Spleen (tissue), 7 donors: ENCODE results near the gene ZNF205.

ENCODE experiments used
- POLR2AphosphoS5 ChIP-seq, 3 donors: sonication (generic); formaldehyde crosslinking; IDR thresholded peaks; one replicate each; pipeline ENCODE4 v1.5.1; 2017; ENCODE audit warnings: antibody characterized with exemption in 3 of 3
- TF ChIP-seq, protein P1 (sequence below), 11 experiments: fragments of 200-600 bp in 7 of 11; fragments of 450-650 bp in 4 of 11; sonication (generic) in 4 of 11; IDR thresholded peaks in 8 of 11; conservative IDR thresholded peaks in 3 of 11; 1 replicate in 7 of 11; 2 replicates in 4 of 11; pipeline versions ENCODE4 v1.4.0 to v1.8.0; 2016 to 2021; ENCODE audit warnings: antibody characterized with exemption in 11 of 11, inconsistent platforms in 4 of 11, mild to moderate bottlenecking in 1 of 11
- donor health status: DM: no; HTN: no; CAD: no; lungs with moderate emphysema.
- donor health status: DM: no; HTN: no; CAD: no.
- donor health status: DM: no; HTN: no; CAD: no.

GRCh38 chr16:3158026-3158509 is 45.7 kb downstream of the ZNF205 start:
- TF ChIP-seq, protein P1, sequence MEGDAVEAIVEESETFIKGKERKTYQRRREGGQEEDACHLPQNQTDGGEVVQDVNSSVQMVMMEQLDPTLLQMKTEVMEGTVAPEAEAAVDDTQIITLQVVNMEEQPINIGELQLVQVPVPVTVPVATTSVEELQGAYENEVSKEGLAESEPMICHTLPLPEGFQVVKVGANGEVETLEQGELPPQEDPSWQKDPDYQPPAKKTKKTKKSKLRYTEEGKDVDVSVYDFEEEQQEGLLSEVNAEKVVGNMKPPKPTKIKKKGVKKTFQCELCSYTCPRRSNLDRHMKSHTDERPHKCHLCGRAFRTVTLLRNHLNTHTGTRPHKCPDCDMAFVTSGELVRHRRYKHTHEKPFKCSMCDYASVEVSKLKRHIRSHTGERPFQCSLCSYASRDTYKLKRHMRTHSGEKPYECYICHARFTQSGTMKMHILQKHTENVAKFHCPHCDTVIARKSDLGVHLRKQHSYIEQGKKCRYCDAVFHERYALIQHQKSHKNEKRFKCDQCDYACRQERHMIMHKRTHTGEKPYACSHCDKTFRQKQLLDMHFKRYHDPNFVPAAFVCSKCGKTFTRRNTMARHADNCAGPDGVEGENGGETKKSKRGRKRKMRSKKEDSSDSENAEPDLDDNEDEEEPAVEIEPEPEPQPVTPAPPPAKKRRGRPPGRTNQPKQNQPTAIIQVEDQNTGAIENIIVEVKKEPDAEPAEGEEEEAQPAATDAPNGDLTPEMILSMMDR (IDR thresholded peaks at IDR 0.05 in 8 of 11, conservative IDR thresholded peaks at IDR 0.05 in 3 of 11) = no peak
- no peak for TF ChIP-seq POLR2AphosphoS5 (IDR thresholded peaks at IDR 0.05)
